Stimulated activated CD4-positive, alpha-beta T cell treated with anti-CD3 and anti-CD28 coated beads, Interleukin-15, amount 100 ng/mL, for 48 hours (primary cell): ENCODE data around the gene UBC.
"Not testable (repeated sequence)": the region's sequence is repeated elsewhere in the genome, so short reads cannot be mapped to it uniquely, and the experiment has no call there.

Source experiments
- DNase-seq, 2 donors: peaks; one replicate each; pipeline ENCODE4 v3.0.0-alpha.2; 2020; ENCODE audit warnings: low read depth in 2 of 2

Gene UBC

GRCh38 chr12:124884587-124885438, 29.6 kb downstream of the UBC start:
- DNase-seq = no peak

DNA sequence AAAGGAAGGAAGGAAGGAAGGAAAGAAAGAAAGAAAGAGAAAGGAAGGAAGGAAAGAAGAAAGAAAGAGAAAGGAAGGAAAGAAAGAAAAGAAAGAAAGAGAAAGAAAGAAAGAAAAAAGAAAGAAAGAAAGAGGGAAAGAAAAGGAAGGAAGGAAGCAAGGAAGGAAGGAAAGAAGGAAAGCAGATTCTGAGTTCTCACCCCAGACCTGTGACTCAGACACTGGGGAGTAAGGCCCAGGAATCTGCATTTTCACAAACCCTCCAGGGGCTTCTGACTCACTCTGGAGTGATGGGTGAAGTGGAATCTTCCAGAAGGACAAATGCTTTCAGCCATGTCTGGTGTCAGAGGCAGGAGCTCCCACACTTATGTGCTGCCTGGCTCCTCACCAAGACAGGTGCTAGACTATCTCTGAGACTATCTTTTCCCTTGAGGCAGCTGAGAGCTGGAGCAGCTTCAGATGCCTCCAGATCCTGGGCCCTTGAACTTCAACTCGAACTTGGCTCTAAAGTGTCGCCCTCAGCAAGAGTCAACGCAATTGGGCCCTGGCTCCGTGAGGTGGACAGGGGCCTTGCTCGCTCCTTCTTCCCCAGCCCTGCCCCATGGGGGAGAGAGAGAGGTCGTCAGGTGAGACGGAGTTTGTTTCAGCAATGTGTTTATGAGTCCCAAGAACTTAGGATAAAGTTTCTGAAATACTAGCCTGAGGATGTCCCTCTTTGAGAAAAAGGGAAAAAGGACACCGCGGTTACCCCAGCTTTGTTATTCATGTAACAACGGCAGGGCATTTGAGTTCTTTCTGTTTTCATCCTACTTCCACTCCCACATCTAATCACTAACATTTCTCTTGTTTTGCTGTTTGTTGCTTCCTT, 31.0 kb downstream of the UBC start:
- no peak for DNase-seq

GRCh38 chr12:124881123-124881522, 33.3 kb downstream of the UBC start:
- DNase-seq = no peak

GRCh38 chr12:124880335-124880734, 34.1 kb downstream of the UBC start:
- not testable (repeated sequence) for DNase-seq

GRCh38 chr12:124878795-124879516, 35.5 kb downstream of the UBC start:
- no peak for DNase-seq

- DNase-seq = no peak
Measured at GRCh38 chr12:124877423-124877822, 37.0 kb downstream of the UBC start.

GRCh38 chr12:124876171-124876570, 38.3 kb downstream of the UBC start:
- DNase-seq = no peak

DNA sequence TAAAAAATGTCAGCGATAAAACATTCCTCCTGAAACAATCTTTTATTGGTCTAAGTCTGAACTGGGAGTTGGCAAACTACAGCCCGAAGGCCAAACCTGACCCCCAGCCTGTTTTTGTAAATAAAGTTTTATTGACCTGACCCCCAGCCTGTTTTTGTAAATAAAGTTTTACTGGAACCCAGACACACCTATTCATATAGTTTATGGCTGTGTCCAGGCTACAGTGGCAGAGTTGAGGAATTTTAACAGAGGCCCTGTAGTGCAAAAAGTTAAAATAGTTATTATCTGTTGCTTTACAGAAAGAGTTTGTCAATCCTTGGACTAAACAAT, 38.7 kb downstream of the UBC start:
- DNase-seq = no peak

- DNase-seq = no peak
Measured at GRCh38 chr12:124874988-124875802, 39.3 kb downstream of the UBC start.

DNA sequence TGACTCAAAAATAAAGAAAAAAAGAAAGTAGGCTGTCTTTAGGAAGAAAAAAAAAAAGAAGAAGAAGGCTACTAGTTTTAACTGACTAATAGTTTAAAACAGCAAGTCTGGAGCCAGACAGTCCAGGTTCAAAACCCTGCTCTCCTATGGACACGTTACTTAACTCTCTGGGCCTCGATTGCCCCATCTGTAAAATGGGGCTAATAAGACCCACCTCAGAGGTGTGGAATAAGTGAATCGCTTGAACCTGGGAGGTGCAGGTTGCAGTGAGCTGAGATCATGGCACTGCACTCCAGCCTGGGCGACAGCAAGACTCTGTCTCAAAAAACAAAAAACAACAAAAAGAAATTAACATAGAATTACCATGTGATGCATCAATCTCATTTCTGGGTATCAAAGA, 40.3 kb downstream of the UBC start:
- no peak for DNase-seq

- no peak for DNase-seq
Measured at GRCh38 chr12:124872068-124872719, 42.3 kb downstream of the UBC start.

GRCh38 chr12:124871297-124871696, 43.2 kb downstream of the UBC start:
- no peak for DNase-seq

GRCh38 chr12:124870515-124870914, 43.9 kb downstream of the UBC start:
- DNase-seq = no peak

DNA sequence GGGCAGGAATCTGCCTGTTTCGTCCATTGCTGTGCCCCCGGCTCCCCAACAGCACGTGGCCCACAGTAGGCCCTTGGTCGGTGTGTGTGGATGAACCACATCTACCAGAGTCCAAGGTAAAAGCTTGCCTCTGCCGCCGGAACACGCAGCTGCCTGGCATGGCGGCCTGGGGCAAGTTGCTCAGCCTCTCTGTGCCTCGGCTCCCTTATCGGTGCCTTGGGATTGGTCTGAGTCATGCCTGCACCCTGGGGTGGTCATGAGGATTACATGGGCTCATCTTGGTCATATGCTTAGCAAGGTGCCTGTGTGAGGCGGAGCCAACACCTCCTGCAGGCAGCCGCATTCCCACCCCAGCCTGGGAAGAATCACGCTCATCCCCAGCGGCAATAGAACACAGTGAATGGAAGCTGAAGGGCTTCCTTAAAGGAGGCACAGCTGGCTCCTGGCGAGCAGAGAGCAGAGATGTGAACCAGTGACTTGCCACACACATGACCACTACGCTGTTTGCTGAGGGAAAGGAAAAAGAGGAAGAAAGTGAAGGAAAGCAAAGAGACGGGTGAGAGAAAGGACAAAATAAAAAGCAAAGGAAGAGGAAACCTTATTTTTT, 45.3 kb downstream of the UBC start:
- DNase-seq = no peak

DNA sequence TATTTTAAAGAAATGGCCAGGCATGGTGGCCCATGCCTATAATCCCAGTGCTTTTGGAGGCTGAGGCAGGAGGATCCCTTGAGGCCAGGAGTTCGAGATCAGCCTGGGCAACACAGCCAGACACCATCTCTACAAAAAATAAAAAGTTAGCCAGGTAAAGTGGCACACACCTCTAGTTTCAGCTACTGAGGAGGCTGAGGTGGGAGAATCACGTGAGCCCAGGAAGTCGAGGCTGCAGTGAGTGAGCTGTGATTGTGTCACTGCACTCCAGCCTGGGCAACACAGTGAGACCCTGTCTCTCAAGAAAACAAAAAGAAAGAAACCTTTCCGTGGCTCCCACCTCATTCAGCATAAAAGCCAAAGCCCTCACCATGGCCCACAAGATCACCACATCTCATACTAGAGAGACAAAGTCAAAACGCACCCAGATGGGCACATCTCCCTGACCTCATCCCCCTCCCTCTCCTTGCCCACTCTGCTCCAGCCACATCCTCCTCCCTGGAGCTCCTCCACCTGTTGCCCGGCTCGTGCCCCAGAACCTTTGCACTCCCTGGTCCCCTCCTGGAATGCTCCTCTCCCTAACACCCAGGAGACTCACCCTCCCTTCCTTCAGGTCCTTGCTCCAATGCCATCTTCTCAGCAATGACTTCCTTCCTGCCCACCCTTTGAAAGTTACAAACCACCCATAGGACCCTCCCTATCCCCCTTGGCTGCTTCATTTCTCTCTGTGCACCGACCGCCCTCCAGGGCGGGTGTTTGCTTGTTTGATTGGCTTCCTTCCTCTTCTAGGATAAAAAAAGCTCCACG, 46.0 kb downstream of the UBC start:
- no peak for DNase-seq

- no peak for DNase-seq
Measured at GRCh38 chr12:124867401-124867930, 47.0 kb downstream of the UBC start.

- no peak for DNase-seq
Measured at GRCh38 chr12:124866883-124867400, 47.5 kb downstream of the UBC start.

DNA sequence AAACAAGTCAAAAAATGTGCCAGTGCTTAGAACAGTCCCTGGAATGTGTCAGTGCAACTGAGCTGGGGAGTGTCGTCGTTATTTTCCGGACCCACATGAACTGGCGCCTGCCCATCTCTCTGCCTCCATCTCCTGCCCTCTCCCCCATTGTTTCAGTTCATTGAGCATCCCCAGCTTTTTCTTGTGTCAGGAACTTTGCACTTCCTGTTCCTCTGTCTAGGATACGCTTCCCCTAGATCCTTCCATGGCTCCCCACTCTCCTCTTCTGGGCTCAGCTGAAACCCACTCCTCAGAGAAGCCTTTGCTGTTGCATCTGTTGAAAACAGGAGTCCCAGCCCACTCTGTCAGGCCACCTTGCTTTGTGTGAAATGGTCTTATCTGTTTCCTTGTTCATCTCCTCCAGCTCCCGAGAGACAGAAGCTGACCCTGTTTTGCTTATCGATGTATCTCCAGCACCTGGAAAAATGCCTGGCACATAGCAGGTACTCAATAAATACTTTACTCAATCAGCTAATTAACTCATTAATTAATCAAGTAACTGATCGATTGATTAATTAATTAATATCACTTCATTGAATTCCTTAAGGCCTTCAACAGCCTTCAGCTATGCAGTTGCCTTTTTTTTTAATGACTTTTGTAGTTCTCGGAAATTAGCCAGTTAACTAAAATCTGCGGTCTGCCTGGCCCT, 48.1 kb downstream of the UBC start:
- no peak for DNase-seq

- no peak for DNase-seq
Measured at GRCh38 chr12:124865728-124866127, 48.7 kb downstream of the UBC start.
